Glomerular visceral epithelial cell (primary cell): Measurements from ENCODE around the gene ZNF236.
A peak's percentile ranks its signal among the peaks of the same experiment; 100 is the strongest.

Source experiments
- DNase-seq: peaks from one replicate; pipeline ENCODE4 v3.0.0-alpha.2; 2016; ENCODE audit errors: extremely low spot score

The ZNF236 gene

GRCh38 chr18:76972846-76973519 is 150.6 kb downstream of the ZNF236 start:
- DNase-seq = no peak

GRCh38 chr18:76973520-76974266 is 151.3 kb downstream of the ZNF236 start:
- no peak for DNase-seq

- DNase-seq = no peak
These were observed 152.0 kb downstream of the ZNF236 start for GRCh38 chr18:76974386-76974785.

DNA sequence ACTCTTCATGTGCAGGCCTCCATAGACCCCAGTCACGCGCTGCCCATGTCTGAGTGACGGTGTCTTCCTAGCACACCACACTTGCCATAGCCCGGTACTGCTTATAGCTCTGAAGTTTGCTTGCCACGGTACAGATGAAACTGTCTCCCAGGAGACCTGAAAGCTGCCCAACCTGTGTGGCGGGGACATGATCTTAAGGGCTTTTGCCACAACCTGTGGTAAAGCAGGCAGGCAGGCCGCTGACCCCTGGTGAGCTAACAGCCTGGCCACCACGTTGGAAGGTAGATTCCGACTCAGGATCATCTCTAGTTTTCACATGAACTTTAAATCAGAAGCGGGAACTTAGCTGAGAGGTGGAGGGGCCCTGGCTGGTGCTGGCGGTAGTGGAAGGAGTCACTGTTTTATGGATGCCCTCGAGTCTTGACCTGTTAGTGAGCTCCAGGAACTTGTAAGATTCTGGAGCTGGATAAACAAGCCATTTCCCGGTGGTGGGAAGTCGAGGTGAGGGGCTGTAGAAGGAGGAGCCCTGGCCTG is 153.3 kb downstream of the ZNF236 start:
- no peak for DNase-seq

DNA sequence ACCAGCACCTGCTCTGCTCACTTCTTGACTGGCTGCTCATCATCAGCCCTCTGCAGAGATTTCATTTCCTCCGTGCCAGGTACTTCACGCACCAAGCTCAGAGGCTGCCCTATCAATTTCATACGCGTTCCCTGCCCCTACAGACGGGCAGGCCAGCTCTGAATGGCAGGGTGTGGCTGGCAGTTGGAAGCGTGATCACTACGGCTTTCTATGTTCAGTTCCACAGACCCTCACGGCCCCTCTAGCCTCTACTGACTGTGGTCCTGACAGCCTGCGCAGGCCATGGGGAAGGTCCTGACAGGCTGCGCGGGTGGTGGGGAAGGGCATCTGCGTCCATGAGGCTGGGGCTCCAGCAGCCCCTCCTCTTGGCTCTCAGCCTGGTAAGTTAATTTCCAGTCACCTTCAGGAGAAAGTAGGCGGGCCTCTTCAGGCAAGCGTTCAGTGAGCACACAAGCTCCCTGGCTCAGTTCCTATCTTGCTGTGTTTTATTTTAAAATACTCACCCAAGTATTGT is 154.8 kb downstream of the ZNF236 start:
- DNase-seq = no peak

GRCh38 chr18:76977684-76978232 is 155.4 kb downstream of the ZNF236 start:
- no peak for DNase-seq

GRCh38 chr18:76978616-76979015 is 156.3 kb downstream of the ZNF236 start:
- DNase-seq = no peak

- DNase-seq = no peak
These were observed 156.9 kb downstream of the ZNF236 start for GRCh38 chr18:76979111-76979751.

DNA sequence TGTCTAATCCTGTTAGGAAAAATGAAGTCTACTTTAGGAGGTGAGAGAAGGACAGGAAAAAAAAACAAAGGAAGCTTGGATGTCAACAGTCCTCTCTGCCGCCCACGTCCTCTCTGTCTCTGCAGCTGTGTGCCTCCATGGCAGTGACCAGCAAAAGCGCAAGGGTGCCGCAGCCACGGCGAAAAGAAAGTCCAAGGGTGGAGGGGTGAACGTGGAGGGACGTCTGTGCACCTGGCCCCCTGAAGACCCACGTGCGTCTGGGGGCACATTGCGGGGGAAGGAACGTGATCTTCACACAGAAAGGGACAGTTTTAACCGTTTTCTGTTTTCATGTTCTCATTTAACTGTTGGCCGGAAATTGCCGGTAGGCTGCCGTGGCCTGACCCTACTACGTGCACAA is 157.5 kb downstream of the ZNF236 start:
- DNase-seq = no peak

DNA sequence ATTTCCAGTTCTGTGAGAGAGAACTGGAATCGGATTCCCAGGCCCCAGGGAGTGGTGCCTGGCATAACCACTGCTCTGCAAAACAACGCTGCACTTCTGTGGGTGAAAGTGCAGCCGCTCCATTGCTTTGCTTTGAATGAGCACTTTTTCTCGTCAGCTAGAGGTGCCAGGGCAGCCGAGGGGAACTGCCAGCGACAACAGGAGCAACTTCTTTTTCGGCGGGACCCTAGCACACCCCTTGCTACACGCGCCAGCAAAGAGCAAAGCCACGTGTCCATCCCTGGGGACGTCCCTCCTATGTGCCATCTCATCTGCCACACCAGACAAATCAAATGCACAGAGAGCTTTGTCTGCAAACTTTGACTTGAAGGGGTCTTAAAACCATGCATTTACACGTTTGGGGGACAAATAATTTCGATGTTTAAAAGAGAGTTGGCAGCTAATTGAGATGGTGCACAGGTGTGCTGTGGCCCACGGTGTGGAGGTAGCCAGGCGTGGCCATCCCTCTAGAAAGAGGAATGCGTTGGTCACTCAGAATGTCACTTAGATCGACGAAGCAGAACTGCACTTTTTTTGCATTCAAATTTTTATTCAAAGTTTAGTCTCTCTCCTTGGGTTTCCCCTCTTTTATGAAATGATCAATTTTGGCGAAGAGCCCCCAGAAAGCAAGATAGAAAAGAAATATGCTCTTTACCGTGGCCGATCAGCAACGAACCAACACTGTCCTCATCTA is 158.5 kb downstream of the ZNF236 start:
- DNase-seq = no peak

DNA sequence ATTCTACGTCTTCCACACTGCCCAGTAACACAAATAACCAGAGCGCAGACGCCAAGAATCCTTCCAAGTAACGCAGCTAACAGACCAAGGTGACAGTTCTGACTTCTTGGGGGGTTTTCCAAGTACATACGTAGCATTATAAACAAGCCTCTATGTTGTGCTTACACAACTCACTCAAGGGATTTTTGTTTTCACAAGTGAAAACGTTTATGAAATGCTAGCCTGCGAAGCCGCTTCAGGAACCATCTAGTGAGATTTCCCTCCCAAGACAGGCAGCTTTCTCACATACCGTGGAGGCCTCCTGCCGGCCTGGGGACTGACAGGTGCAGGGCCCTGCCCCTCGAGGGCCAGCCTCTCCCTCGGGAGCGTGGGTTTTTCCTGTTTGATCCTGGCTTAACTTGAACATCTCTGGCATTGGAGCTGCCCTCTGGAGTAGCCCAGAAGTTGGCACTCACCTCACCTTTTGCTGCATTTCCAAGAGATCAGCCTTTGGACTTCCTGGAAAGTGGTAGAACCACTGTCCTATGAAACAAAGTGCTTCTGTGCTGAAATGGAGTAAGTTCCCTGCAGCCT is 159.1 kb downstream of the ZNF236 start:
- no peak for DNase-seq

DNA sequence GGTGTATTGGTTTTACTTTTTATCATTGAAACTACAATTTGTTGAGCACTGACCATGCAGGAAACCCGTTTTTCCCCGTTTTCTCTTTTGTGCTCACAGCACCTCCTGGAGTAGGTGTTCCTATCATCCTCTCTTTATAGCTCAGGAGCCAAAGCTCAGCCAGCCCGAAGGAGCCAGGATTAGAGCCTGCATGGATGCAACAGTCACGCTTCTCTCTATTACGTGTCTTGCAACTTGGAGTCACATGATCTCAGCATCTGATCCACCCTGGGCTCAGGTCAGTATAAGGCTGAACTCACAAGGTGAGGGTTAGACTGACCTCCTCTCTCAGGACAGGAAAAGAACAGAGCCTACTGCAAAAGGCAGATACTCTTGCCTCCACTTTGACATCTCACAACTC is 159.7 kb downstream of the ZNF236 start:
- no peak for DNase-seq

DNA sequence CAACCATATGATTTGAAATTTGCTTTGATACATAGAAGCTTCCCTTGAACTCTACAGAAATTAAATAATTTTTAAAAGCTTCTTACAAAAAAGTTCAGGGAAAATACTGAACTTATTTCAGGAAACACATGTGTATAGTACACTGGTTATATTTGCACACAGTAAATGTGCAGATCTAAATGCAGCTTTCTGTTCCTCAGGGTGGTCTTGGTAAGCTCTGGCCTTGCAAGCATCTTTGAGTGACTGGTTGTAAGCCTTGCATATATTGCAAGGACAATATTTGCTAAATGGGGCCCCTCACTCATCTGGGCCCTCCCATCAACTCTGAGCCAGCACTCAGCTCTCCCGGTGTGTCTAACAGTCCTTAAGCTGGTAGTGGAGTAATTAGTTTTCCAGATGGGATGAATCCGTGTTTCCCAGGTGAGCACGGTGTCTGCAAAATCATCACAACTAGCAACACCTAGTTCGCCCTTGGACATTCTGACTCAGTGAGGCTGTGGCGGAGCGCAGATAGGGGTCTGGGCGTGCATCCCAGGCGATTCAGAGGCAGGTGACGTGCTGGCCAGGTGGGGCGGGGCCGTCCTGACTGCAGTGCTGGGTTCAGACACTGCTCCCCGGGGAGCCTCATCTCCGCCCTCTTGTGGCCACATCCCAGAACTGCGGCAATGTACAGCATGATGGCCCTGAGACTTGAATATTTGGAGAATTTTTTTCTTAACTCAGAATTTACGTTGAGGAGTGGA is 160.7 kb downstream of the ZNF236 start:
- peak; percentile 85 for DNase-seq

- DNase-seq = no peak
These were observed 161.3 kb downstream of the ZNF236 start for GRCh38 chr18:76983613-76984051.

DNA sequence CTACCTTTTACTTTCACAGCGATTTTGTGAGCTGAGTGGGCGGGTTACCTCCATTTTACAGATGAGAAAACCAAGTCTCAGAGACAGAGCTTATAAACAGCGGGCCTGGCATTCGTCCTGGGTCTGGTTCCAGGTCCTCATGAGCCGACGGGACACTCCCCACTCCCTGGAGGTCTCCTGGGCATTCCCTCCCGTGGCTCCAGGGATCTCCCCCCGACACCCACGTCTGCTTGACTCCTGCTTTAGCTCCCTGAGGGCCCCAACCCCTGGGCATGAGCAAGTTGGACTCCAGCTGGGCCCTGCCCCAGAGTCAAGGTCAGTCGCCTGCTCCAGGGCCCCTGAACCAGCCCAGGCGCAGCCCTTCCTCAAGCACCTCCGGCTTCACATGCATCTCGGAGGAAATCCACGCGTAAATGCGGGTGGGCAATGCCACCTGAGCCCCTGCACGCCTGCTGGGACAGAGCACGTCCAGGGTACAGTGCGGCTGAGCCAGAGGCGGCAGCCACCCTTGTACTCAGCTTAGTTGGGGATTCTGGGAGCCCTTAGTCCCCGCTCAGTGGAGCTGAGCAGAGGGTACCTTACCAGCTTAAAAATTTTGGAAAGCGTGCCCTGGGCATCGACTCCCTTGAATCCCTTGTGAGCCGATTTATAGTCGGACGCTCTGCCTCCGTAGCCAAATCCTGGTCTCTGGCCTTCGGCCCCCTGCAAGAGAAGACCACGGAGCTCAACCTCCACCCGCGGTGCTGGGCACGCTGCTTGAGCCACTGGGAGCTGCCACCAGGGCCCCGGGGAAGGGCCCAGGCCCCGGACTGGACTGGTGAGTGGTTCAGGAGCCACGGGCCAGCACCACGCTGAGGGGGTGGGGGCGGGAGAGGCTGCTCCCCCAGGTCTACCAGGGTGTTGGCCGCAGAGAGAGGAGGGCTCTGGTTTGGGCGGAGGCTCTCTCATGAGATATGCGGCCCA is 162.1 kb downstream of the ZNF236 start:
- no peak for DNase-seq

DNA sequence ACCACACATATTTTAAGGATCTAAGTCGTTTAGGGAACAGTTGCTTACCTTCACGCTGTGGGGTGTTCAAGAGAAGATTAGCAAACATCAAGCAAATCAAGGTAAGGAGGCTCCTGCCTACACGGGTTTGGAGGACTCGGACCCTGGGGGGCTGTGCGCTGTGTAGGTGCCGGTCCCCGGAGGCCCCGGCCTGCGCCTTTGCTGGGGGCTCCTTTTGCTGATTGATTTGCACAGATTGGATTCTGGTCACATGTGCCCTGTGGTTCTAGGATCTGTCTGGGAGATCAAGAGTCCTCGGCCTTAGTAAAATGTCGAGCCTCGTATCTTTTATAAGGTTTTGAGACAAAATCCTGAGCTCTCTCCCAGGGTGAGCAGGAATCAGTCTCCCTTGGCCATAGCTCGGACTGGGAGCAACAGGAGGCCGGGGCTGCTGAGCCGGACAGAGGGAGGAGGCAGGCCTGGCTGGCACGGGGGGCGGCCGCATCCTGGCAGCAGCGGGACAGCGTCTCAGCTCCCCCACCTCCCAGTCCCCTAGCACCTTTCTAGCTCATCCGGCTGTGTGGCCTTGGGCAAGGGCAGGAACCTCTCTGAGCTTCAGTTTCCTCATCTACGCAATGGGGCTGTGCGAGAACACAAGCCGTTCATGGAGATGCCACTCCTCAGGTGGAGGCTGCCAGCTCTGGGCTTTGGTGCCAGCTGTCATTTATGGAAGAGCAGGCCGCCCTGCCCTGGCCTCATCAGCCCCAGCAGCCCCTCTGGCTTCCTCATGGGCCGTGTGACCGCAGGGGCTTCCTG is 163.0 kb downstream of the ZNF236 start:
- no peak for DNase-seq

GRCh38 chr18:76985951-76986236 is 163.5 kb downstream of the ZNF236 start:
- no peak for DNase-seq

- DNase-seq = no peak
These were observed 164.0 kb downstream of the ZNF236 start for GRCh38 chr18:76986406-76986805.
